ENCODE measurements around the gene KCNIP1.

KCNIP1 gene

DNA sequence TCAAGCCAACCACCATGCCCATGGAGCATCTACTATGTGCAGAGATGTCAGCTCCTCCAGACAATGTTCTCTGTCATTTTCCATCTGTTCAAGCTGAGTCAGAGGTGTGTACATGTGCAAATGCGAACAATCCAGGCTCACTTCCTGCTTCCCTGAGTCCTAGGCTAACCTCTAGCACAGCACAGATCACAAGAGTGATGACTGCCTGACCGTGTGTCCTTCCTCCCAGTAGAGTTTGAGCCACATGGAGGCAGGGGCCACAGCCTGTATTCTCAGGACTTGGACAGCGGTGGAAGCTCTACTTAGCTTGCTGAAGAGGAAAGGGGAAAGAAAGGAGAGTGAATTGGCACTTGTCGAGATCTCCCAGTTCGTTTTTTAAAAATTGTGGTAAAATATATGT is 87.2 kb downstream of the KCNIP1 start:
- Histone ChIP-seq H3K4me3 (ENCODE audit: low read depth, low read length) (no peak overlapping the region), H3K36me3 (replicated peaks) (no peaks in the 10 kb centered on the region), H3K27ac (no peak overlapping the region), H3K27me3 (replicated peaks) (no peaks in the 10 kb centered on the region)
- in situ Hi-C loops (cut with HindIII; ENCODE audit: low pct_ligation_motif_present, low sequenced_read_pairs), result no loop called here
- no peak for DNase-seq
- TF ChIP-seq, protein P1, sequence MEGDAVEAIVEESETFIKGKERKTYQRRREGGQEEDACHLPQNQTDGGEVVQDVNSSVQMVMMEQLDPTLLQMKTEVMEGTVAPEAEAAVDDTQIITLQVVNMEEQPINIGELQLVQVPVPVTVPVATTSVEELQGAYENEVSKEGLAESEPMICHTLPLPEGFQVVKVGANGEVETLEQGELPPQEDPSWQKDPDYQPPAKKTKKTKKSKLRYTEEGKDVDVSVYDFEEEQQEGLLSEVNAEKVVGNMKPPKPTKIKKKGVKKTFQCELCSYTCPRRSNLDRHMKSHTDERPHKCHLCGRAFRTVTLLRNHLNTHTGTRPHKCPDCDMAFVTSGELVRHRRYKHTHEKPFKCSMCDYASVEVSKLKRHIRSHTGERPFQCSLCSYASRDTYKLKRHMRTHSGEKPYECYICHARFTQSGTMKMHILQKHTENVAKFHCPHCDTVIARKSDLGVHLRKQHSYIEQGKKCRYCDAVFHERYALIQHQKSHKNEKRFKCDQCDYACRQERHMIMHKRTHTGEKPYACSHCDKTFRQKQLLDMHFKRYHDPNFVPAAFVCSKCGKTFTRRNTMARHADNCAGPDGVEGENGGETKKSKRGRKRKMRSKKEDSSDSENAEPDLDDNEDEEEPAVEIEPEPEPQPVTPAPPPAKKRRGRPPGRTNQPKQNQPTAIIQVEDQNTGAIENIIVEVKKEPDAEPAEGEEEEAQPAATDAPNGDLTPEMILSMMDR (IDR thresholded peaks at IDR 0.05; ENCODE audit: low read depth, low read length, missing control alignments), result no peak

DNA sequence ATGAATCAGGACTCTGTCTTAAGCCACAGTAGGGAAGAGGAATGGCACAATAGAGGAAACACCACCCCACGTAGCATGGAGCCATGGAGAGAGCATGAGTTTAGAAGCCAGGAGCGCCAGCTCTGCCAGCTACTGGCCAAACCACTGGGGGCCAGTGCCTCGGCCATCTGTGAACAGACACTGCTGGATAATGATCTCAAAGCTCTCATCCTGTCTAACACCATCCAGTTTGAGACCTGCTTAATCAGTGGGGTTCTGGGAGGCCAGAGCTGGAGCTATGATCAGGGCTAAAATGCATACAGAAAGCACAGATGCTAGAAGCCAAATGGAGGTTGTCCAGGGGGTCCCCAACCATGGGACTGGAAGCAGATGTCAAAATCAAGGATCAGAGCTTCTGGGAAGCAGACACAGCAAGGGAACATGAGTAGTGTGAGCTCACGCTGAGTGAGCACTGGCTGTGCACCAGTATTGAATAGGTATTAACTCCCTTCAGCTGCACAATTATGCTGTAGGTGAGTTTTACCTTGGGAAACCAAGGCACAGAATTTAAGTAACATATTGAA is 92.7 kb downstream of the KCNIP1 start:
- H3K36me3 ChIP-seq (replicated peaks), result no peaks in the 10 kb centered on the region
- no peak overlapping the region for H3K4me3 ChIP-seq (ENCODE audit: low read depth, low read length)
- no peaks in the 10 kb centered on the region for H3K27me3 ChIP-seq (replicated peaks)
- H3K27ac ChIP-seq, result no peak overlapping the region
- TF ChIP-seq, protein P1 (IDR thresholded peaks at IDR 0.05; ENCODE audit: low read depth, low read length, missing control alignments), result no peak
- no peak for DNase-seq
- in situ Hi-C loops (cut with HindIII; ENCODE audit: low pct_ligation_motif_present, low sequenced_read_pairs), result no loop called here

DNA sequence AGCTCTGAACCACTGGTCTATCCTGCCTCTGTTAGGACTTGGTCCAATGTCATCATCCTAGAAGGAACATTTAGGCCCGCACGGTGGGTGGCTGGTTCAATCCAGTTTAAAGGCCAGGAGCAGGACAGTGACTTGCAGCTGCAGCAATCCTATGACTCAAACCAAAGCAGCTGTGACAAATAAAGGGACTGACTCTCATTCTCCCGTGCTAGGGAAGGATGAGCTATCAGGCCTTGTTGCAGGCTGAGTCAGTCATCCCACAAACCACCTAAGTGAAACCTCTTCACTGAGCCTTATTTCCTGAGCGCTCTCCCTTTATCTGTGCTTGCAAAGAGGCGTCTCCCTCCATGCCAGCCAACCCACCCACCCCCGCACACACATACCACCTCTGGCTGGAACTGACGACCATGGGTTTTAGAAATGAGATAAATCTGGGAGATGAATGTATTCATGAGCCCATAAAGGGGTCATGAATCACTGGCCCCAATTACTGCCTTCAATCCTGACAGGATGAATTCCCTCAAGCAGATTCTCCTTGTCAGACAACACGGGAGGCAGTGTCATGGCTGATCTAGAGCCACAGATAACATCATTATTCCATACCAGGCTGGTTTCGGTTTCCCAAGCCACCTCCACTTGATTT is 93.4 kb downstream of the KCNIP1 start:
- TF ChIP-seq, protein P1 (IDR thresholded peaks at IDR 0.05; ENCODE audit: low read depth, low read length, missing control alignments), result no peak
- H3K27ac ChIP-seq, result no peak overlapping the region
- DNase-seq, result peak; percentile 65
- H3K36me3 ChIP-seq (replicated peaks), result no peaks in the 10 kb centered on the region
- in situ Hi-C loops (cut with HindIII; ENCODE audit: low pct_ligation_motif_present, low sequenced_read_pairs), result no loop called here
- no peak overlapping the region for H3K4me3 ChIP-seq (ENCODE audit: low read depth, low read length)
- no peaks in the 10 kb centered on the region for H3K27me3 ChIP-seq (replicated peaks)

DNA sequence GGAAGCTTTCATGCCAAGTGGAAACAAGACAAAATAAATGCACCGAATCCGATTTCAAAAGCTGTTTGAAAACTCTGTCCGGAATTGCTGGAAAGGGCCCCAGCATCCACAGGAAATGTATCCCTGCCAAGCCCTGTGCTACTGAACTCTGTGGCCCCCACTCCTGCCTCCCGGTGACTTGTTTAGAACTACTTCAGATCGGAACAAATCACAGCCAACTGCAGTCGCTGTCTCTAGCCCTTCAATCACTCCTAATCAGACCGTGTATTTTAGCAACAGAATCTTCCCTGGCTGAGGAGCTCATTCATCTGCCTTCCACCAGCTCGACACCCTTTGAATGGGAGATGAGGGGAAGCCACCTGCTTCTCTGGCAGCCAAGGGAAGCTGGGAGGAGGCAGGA is 94.1 kb downstream of the KCNIP1 start:
- DNase-seq, result peak; percentile 4
- Histone ChIP-seq H3K4me3 (ENCODE audit: low read depth, low read length) (no peak overlapping the region), H3K36me3 (replicated peaks) (no peaks in the 10 kb centered on the region), H3K27ac (no peak overlapping the region), H3K27me3 (replicated peaks) (no peaks in the 10 kb centered on the region)
- in situ Hi-C loops (cut with HindIII; ENCODE audit: low pct_ligation_motif_present, low sequenced_read_pairs), result no loop called here
- TF ChIP-seq, protein P1 (IDR thresholded peaks at IDR 0.05; ENCODE audit: low read depth, low read length, missing control alignments), result no peak

DNA sequence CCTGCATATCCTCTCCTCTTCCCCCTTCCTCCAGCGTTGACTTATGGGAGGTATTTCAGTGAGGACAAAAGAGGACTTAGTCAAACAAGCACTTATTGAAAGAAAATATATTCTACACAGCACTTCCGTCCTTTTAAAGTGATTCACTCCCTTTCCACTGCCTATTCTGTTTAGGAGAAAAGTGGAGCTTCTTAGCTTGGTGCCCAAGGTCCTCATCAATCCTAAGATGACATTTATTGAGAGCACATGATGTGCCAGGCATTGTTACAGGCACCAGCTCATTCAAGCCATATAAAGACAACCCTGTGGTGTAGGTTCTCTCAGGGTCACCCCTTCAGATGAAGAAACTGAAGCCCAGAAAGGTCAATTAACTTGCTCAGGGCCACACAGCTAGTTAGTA is 95.9 kb downstream of the KCNIP1 start:
- in situ Hi-C loops (cut with HindIII; ENCODE audit: low pct_ligation_motif_present, low sequenced_read_pairs), result no loop called here

More for the DNA sequence above, 95.9 kb downstream of the KCNIP1 start:
- H3K36me3 ChIP-seq (replicated peaks), result no peaks in the 10 kb centered on the region
- no peak overlapping the region for H3K4me3 ChIP-seq (ENCODE audit: low read depth, low read length)
- TF ChIP-seq, protein P1 (IDR thresholded peaks at IDR 0.05; ENCODE audit: low read depth, low read length, missing control alignments), result no peak
- H3K27me3 ChIP-seq (replicated peaks), result no peaks in the 10 kb centered on the region
- no peak overlapping the region for H3K27ac ChIP-seq
- DNase-seq, result no peak

Measured in brain microvascular endothelial cell (primary cell).